PC-9 (cell line): ENCODE measurements around the gene GSDME. TPM values are rescaled to one million over a fixed set of nuclear protein-coding genes. Genes with fewer than 3 reads are reported as not detected.

Experiments
- BruUV-seq: library from RNA; stranded (reverse); fragments of 400-500 nt; replicated peaks from 2 replicates; lab custom pipeline; 2021; lab: Mats Ljungman, UMichigan
- CTCF ChIA-PET: fragments of 300-600 bp; sonication (Branson Sonifier 250); formaldehyde crosslinking; loops from one replicate; lab custom pipeline; 2022; ENCODE audit warnings: antibody characterized with exemption; lab: Charles Lee
- POLR2A ChIA-PET: fragments of 300-600 bp; sonication (Branson Sonifier 250); formaldehyde crosslinking; loops from one replicate; lab custom pipeline; 2022; ENCODE audit warnings: antibody characterized with exemption; ENCODE audit not compliant: unreplicated experiment; lab: Charles Lee
- DNase-seq, 2 experiments: peaks; one replicate each; pipeline versions ENCODE4 v3.0.0 to v3.0.0-alpha.2; 2015 to 2022; ENCODE audit warnings: mixed read lengths in 1 of 2
- H2AFZ ChIP-seq: fragments of 200-600 bp; sonication (generic); 2 replicates; pipeline ENCODE4 v1.8.1; 2017; ENCODE audit warnings: antibody characterized with exemption
- H3F3A ChIP-seq: fragments of 200-600 bp; sonication (generic); 2 replicates; pipeline ENCODE4 v1.8.1; 2017; ENCODE audit warnings: antibody characterized with exemption, mild to moderate bottlenecking, low read depth; ENCODE audit not compliant: insufficient read depth
- H3K27ac ChIP-seq: fragments of 200-600 bp; sonication (generic); 2 replicates; pipeline ENCODE4 v1.6.1; 2016; ENCODE audit warnings: mixed run types
- H3K27me3 ChIP-seq: fragments of 200-600 bp; sonication (generic); 2 replicates; pipeline ENCODE4 v1.6.1; 2016; ENCODE audit warnings: low read depth, mixed run types; ENCODE audit not compliant: insufficient read depth
- H3K36me3 ChIP-seq: fragments of 200-600 bp; sonication (generic); 2 replicates; pipeline ENCODE4 v1.6.1; 2016; ENCODE audit warnings: low read depth, mixed run types
- H3K4me1 ChIP-seq: fragments of 200-600 bp; sonication (generic); replicated peaks from 2 replicates; pipeline ENCODE4 v1.6.1; 2016; ENCODE audit warnings: mixed run types; ENCODE audit not compliant: insufficient read depth
- H3K4me2 ChIP-seq: fragments of 200-600 bp; sonication (generic); 2 replicates; pipeline ENCODE4 v1.6.1; 2017; ENCODE audit warnings: mixed run types
- H3K4me3 ChIP-seq: fragments of 200-600 bp; sonication (generic); 2 replicates; pipeline ENCODE4 v1.6.1; 2016; ENCODE audit warnings: mixed run types
- H3K79me2 ChIP-seq: fragments of 200-600 bp; sonication (generic); 2 replicates; pipeline ENCODE4 v1.6.1; 2017; ENCODE audit warnings: low read depth, mixed run types
- H3K9me2 ChIP-seq: fragments of 200-600 bp; sonication (generic); 2 replicates; pipeline ENCODE4 v1.8.1; 2017; ENCODE audit warnings: mild to moderate bottlenecking; ENCODE audit not compliant: insufficient read depth
- H3K9me3 ChIP-seq: fragments of 200-600 bp; sonication (generic); 2 replicates; pipeline ENCODE4 v1.8.1; 2016; ENCODE audit warnings: low read depth; ENCODE audit not compliant: insufficient read depth
- H4K20me1 ChIP-seq: fragments of 200-600 bp; sonication (generic); 2 replicates; pipeline ENCODE4 v1.8.1; 2017; ENCODE audit not compliant: insufficient read depth
- CTCF ChIP-seq: fragments of 200-600 bp; sonication (generic); conservative IDR thresholded peaks from 2 replicates; pipeline ENCODE4 v1.6.1; 2017; ENCODE audit warnings: mixed run types, antibody characterized with exemption, mild to moderate bottlenecking, moderate library complexity
- EZH2 ChIP-seq: fragments of 200-600 bp; sonication (generic); IDR thresholded peaks from 2 replicates; pipeline ENCODE4 v1.8.0; 2017; ENCODE audit warnings: antibody characterized with exemption, low read depth
- intact Hi-C: fragments of 100-400 bp; cut with micrococcal nuclease; formaldehyde crosslinking; loops from one replicate; pipeline ENCODE4 v1.10.0; 2022; ENCODE audit not compliant: unreplicated experiment
- total RNA-seq: library from RNA; stranded (reverse); gene quantifications from 2 replicates; pipeline ENCODE4 v1.2.3, GENCODE V29; 2021

GSDME gene
- total RNA-seq, 1 experiment from 2014 or later, result 11.5 TPM

GRCh38 chr7:24692592-24692991, 64.7 kb downstream of the GSDME start:
- no TSS peak for BruUV-seq
- ChIA-PET POLR2A (no interaction called here), CTCF (no interaction called here)
- Histone ChIP-seq H3K27me3 (no peaks in the 10 kb centered on the region), H3K4me1 (no peaks in the 10 kb centered on the region), H3K36me3 (0 out of 2 replicates have a peak, but pooled peaks cover 7% of the 10 kb centered on the region), H3K4me3 (no peak overlapping the region), H3F3A (no peaks in the 10 kb centered on the region), H3K9me3 (no peaks in the 10 kb centered on the region), H2AFZ (no peak overlapping the region), H4K20me1 (no peaks in the 10 kb centered on the region), H3K27ac (no peak overlapping the region), H3K79me2 (no peaks in the 10 kb centered on the region), H3K4me2 (no peak overlapping the region), H3K9me2 (no peaks in the 10 kb centered on the region)
- DNase-seq, result no peak
- TF ChIP-seq CTCF, result no peak
- no peak for TF ChIP-seq EZH2
- intact Hi-C loops, result no loop called here

GRCh38 chr7:24690251-24690650, 67.0 kb downstream of the GSDME start:
- Histone ChIP-seq H3K4me1 (no peaks in the 10 kb centered on the region), H2AFZ (no peak overlapping the region), H3F3A (no peaks in the 10 kb centered on the region), H3K79me2 (no peaks in the 10 kb centered on the region), H3K4me3 (no peak overlapping the region), H3K36me3 (0 out of 2 replicates have a peak, but pooled peaks cover 7% of the 10 kb centered on the region), H3K27me3 (no peaks in the 10 kb centered on the region), H4K20me1 (no peaks in the 10 kb centered on the region), H3K9me2 (no peaks in the 10 kb centered on the region), H3K4me2 (no peak overlapping the region), H3K9me3 (no peaks in the 10 kb centered on the region), H3K27ac (no peak overlapping the region)
- BruUV-seq, result no TSS peak
- ChIA-PET CTCF (interaction anchor here (0.5 to 0.8 kb wide), 2 partner anchors 121 to 435 kb away, joined by 3 to 17 read pairs; no protein-coding TSS in a partner anchor), POLR2A (interaction anchor here (0.5 kb wide), 1 partner anchor 1617 kb away, joined by 10 read pairs; no protein-coding TSS in a partner anchor)
- TF ChIP-seq EZH2 (no peak), CTCF (no peak)
- DNase-seq, result no peak
- intact Hi-C loops, result no loop called here

- no peak for DNase-seq
- no peaks in the 10 kb centered on the region for H3K9me3 ChIP-seq
- no peaks in the 10 kb centered on the region for H3F3A ChIP-seq
- H3K79me2 ChIP-seq, result no peaks in the 10 kb centered on the region
- H3K4me3 ChIP-seq, result no peak overlapping the region
- ChIA-PET CTCF (no interaction called here), POLR2A (no interaction called here)
- no peaks in the 10 kb centered on the region for H4K20me1 ChIP-seq
- H3K4me2 ChIP-seq, result no peak overlapping the region
- TF ChIP-seq CTCF (no peak), EZH2 (no peak)
- no peaks in the 10 kb centered on the region for H3K9me2 ChIP-seq
- no peak overlapping the region for H3K27ac ChIP-seq
- H3K4me1 ChIP-seq, result no peaks in the 10 kb centered on the region
- intact Hi-C loops, result no loop called here
- H3K27me3 ChIP-seq, result no peaks in the 10 kb centered on the region
- no peak overlapping the region for H2AFZ ChIP-seq
- 0 out of 2 replicates have a peak, but pooled peaks cover 13% of the 10 kb centered on the region for H3K36me3 ChIP-seq
- BruUV-seq, result no TSS peak
Observed at GRCh38 chr7:24685708-24686107, 71.6 kb downstream of the GSDME start.
